D721Med (cell line): ENCODE measurements around the gene ZNF778.

Source experiments
- DNase-seq: peaks from one replicate; pipeline ENCODE4 v3.0.0; 2011; ENCODE audit warnings: low spot score; ENCODE audit not compliant: insufficient read length
- FAIRE-seq: peaks from 2 replicates; lab custom pipeline; 2011; peaks lifted over from hg19 to GRCh38; lab: Jason Lieb, UNC
- CTCF ChIP-seq: IDR thresholded peaks from 2 replicates; pipeline ENCODE4 v1.5.1; 2012; ENCODE audit warnings: mild to moderate bottlenecking, control low read depth; ENCODE audit not compliant: insufficient read depth; ENCODE audit errors: missing control alignments

The ZNF778 gene

GRCh38 chr16:89172528-89173173 is 44.9 kb upstream of the ZNF778 start:
- no peak for TF ChIP-seq CTCF
- FAIRE-seq (no peak), DNase-seq (no peak)

- DNase-seq: no peak
- FAIRE-seq: no peak
- no peak for TF ChIP-seq CTCF
Observed at GRCh38 chr16:89173174-89173921, 44.2 kb upstream of the ZNF778 start.

- FAIRE-seq: no peak
- TF ChIP-seq CTCF: no peak
- DNase-seq: no peak
Observed at GRCh38 chr16:89174055-89174827, 43.3 kb upstream of the ZNF778 start.

GRCh38 chr16:89174877-89175276 is 42.6 kb upstream of the ZNF778 start:
- FAIRE-seq (no peak), DNase-seq (no peak)
- TF ChIP-seq CTCF: no peak

GRCh38 chr16:89175280-89176146 is 42.0 kb upstream of the ZNF778 start:
- FAIRE-seq (no peak), DNase-seq (no peak)
- TF ChIP-seq CTCF: no peak

GRCh38 chr16:89176147-89176690 is 41.3 kb upstream of the ZNF778 start:
- no peak for TF ChIP-seq CTCF
- no peak for FAIRE-seq
- DNase-seq: no peak
